Mammary epithelial cell (primary cell): ENCODE results near the gene GMEB2.

Source experiments
- EZH2 ChIP-seq: IDR thresholded peaks from 2 replicates; pipeline ENCODE4 v1.6.1; 2012; ENCODE audit warnings: low read length, inconsistent platforms, borderline replicate concordance
- TF ChIP-seq, protein P1 (sequence below), 2 donors: IDR thresholded peaks in 1 of 2; conservative IDR thresholded peaks in 1 of 2; 2 replicates each; pipeline ENCODE4 v1.5.1; 2011 to 2012; ENCODE audit warnings: inconsistent platforms in 2 of 2, low read length in 2 of 2, mild to moderate bottlenecking in 2 of 2, control low read depth in 1 of 2, low read depth in 1 of 2; ENCODE audit not compliant: insufficient read depth in 1 of 2; ENCODE audit errors: extremely low read depth in 1 of 2

DNA sequence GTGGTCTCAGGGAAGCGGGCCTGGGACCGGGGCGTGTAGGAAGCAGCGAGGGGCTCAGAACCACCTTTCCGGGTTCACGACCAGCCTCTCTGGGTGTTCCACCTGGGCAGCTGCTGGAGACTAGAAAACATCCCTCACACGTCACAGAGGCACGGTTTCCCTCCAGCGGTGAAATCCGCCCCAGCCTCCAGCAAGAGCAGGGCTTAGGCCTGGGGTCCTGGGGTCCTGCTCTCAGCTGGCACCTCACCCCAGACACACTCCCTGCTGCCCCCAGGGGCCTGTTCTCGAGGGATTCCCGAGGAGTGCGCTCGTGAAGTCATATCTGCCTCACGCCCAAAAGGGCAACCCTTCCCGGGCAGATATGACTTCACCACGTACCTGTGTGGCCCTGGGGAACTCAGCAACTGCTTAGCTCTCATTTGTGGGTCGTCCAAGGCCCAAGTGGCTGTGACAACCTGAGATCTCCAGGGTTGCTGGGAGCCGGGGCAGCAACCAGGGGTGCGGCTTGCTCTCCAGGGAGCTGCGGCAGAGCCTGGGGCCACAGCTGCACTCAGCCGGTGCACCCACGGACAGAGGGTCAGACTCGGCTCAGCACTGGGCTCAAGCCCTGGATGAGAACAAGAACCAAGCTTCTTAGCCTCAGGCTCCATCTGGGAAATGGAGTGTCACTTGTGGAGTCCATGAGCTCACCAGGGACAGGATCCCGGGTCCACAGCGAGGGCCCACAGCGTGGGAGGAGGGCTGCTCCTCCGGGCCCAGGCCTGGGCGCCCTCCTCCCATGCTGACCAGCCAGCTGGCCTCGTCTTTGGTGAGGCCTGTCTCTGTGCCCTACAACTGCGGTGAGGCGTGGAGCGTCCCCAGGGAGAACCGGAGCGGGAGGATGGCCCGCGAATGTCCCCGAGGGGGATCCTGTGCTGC lies 72.3 kb downstream of the GMEB2 start:
- TF ChIP-seq, protein P1, sequence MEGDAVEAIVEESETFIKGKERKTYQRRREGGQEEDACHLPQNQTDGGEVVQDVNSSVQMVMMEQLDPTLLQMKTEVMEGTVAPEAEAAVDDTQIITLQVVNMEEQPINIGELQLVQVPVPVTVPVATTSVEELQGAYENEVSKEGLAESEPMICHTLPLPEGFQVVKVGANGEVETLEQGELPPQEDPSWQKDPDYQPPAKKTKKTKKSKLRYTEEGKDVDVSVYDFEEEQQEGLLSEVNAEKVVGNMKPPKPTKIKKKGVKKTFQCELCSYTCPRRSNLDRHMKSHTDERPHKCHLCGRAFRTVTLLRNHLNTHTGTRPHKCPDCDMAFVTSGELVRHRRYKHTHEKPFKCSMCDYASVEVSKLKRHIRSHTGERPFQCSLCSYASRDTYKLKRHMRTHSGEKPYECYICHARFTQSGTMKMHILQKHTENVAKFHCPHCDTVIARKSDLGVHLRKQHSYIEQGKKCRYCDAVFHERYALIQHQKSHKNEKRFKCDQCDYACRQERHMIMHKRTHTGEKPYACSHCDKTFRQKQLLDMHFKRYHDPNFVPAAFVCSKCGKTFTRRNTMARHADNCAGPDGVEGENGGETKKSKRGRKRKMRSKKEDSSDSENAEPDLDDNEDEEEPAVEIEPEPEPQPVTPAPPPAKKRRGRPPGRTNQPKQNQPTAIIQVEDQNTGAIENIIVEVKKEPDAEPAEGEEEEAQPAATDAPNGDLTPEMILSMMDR (conservative IDR thresholded peaks at IDR 0.05 in 1 of 2, IDR thresholded peaks at IDR 0.05 in 1 of 2; ENCODE audit: extremely low read depth in 1 of 2, insufficient read depth in 1 of 2, low read depth in 1 of 2, low read length in 2 of 2), result no peak
- TF ChIP-seq EZH2, result no peak
